ENCODE data around the gene CD300E.
"Not testable (repeated sequence)": the region's sequence is repeated elsewhere in the genome, so short reads cannot be mapped to it uniquely, and the experiment has no call there.

The CD300E gene, protein sequence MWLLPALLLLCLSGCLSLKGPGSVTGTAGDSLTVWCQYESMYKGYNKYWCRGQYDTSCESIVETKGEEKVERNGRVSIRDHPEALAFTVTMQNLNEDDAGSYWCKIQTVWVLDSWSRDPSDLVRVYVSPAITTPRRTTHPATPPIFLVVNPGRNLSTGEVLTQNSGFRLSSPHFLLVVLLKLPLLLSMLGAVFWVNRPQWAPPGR

DNA sequence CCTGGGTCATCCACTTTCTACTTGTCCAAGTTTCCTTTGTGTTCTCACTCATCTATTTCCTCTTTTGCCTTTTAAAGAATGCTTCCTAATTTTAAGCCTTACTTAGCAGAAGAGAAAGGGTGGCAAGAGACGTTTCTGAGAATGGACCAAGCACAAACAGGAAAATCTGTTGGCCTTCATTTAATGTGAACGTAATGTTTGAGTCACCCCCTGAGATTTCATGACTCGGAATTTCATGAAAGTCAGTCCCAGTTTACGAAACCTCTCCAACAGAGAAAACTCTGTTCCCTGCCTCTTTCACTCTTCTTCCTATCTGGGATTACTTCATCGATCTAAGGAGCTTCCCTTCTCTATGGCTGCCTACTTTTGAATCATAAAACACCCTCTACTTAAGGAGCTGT, at the start of gene CD300E:
Gene CD300E, minus strand, starts transcription at position 46 of the 401 bp plus-strand sequence. CDS start 117 bp downstream, outside the sequence.
- DNase-seq: no peak

DNA sequence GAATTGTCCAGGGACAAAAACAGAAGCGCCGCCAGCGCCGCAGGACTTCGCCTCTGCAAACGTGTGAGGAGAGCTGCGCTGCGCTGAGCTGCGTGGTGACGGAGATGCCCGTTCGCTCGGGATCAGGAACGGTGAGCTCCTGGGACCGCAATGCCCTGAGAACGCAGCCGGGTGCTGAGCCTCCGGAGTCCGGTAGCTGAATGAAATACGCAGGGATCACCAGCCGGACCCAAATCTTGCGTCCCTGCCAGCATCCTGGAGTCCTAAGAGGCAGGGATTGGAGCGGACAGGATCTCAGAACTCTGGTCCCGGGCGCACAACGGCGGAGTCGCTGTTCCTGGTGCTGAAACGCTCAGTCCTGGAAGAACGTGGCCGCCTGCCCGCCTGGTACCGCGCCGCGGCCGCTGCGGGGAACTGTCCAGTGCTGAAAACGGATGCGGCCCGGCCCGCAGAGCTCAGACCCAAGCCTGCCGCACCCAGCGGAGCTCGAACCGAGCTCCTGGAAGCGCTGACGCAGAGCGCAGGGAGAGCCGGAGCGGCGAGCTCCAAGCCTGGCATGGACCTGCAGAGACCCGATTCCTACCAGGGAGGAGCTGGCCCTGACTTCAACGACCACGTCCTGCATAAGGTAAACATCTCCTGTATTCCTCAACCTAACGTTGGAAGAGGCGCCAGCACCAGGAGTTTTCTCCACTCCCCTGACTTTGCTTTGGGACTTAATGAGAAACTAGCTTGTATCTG, 47.7 kb upstream of the CD300E start:
- DNase-seq: peak; percentile 69

DNA sequence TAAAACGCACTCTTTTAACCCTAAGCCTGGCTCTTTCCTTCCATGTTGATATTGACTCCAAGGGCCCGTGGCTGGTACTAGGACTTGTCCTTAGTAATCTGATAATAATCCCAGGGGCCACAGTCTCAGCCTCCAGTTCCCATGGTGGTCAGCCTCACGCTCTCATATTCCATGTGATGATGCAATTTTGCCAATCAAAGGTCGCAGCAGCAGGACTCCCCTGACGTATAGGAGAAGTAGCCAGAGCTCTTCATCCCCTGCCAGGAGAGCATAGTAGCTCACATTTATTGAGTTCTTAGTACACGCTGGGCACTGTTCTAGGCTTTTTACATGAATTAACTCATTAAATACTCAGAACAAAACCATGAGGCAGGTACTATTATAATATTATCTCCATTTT, 46.8 kb upstream of the CD300E start:
- no peak for DNase-seq

DNA sequence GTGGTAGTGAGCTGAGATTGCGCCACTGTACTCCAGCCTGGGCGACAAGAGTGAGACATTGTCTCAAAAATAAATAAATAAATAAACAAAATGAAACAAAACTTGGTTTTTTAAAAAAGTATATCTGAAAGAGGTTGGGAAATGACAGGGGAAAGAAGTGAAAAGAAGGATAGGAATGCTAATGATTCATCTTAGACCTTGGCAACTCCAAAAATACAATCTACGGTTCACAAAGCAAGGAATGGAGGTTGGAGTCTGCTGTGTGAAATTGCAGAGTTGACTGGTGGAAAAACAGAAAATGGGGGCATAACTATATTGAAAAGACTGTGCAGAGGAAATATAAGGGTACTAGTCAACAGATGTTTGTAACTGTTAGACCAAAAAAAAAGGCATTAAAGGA, 40.0 kb upstream of the CD300E start:
- DNase-seq: no peak

DNA sequence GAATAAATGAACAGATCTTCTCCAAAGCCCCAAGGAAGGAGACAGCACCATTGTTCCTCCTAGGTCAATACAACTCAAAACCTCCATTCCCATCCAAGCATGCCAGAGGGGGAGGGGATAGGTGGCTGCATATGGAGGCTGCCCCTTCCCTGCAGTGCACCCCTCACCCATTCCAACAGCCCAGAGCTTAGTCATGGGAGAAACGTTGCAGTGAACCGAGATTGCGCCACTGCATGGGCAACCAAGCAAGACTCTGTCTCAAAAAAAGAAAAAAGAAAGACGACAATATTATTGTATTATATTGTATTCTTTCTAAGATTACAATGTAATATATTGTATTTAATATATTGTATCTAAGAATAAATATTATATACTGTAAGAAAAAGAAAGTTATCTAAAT, 36.4 kb upstream of the CD300E start:
- DNase-seq: no peak

DNA sequence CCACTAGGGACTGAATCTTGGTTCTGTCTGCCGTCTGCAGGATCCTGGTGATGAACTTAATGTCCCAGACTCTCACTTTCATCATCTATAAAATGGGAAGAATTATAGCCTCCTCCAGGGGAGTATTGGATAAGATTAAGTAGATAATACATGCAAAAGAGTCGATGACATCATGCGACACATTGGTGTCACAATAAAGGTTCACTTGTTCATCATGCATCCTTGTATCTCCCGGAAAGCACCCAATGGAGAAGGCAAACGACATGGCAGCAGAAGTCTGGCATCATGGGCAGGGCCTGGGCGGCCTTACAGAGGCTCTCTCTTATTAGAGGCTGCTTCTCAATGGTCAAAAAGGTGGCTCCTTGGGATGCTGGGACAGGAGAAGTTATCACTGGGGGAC, 35.1 kb upstream of the CD300E start:
- DNase-seq: no peak

DNA sequence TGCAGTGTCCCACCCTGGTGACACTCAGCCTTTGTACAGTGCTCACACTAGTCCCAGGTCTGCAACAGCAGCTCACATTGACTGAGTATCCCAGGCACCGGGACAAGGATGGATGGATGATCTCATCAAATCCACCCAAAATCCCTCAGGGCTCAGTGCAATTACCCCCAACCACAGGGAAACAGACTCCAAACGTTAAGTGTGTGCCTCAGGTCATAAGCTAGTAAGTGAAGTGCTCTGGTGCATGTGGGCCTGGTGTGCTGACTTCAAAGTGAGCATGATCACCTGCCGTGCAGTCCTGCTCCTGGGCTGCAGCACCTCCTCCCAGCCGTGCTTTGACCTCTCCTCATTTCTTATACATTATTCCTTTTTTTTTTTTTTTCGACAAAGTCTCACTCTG, 31.2 kb upstream of the CD300E start:
- no peak for DNase-seq

DNA sequence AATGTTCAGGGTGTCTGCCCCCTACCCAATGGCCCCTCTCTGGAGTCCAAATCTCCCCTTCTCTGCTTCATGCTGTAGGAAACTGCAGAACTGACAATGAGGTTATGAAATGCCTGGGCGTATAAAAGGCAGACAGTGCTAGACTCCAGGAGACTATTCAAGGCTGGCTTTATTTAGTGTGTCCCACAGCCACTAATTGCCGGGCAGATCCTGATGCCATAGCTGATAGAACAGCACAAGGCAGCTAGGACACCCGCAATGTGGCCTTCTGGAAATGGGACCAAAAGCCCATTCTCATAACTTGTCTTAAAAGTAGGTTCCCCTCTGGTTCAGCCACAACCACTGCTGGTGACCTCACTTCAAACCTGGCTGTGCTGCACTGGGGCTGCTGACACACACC, 28.5 kb upstream of the CD300E start:
- no peak for DNase-seq

DNA sequence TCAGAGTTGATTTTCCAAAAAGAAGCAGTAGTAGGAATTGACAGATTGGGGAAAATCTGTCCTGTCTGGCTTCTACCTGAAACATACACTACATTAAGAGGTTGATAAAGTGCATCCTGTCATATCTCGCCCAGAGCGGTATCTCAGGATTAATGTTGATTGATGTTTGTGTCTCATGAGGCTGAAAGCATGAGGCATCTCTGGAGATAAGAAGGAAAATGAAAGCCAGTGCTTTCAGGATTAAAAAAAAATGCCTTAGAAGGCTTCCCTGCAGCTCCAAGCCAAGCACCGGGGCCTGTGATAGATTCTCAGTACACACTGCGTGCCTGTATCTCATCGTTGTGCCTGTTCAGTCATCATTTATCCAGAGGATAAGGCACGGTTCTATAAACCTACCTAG, 26.4 kb upstream of the CD300E start:
- no peak for DNase-seq

DNA sequence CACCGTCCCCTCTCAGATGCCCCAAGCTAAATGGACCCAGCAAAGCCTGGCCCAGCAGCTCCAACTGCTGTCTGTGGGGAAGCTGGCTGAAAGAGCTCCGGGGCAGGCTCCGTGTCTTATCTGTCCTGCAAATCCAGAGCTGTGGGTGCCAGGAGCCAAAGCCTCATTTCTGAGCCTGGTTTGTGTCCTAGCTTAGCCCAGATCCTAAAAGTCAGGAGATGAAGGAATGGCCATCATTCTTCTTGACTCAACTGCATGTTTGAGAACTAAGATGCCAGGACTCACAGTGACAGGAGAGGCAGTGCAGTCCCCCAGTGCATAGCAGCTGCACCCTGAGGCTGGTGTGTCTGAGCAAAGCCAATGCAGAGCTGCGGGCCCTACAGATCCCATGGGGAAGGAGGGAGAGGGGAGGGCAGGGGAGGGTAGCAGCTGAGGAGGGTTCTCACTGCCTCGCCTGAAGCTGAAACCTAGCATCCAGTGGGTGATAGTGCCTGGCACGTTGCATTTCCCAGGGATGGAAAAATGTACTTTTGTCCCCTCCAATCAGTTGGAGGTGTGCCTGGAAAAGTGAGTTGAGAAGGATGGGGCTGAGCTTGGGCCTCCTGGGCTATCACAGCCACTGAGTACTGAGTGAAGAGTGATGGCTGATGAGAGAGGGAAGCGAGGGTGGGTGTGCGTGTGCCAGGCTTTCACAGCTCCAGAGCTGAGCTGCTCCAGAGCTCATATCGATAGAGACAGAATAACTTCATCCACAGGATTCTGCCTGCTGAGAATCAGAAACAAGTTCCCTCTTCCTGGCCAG, 24.5 kb upstream of the CD300E start:
- no peak for DNase-seq

DNA sequence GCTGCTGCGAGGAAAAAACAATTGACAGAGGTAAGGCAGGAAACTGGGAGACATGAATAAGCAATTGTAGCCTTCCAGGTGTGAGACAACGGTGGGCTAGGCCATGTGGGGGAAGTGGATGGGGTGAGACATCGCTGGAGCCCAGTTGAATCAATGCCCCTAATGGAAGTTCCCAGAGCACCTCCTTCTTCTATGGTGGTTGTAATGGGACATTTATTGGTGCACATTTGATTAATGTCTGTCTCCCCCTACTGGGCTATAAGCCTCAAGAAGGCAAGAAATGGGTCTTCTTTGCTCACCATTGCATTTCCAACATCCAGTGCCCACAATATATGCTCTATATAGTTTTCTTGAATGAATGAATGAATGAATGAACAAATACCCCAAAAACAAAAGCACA, 22.7 kb upstream of the CD300E start:
- no peak for DNase-seq

DNA sequence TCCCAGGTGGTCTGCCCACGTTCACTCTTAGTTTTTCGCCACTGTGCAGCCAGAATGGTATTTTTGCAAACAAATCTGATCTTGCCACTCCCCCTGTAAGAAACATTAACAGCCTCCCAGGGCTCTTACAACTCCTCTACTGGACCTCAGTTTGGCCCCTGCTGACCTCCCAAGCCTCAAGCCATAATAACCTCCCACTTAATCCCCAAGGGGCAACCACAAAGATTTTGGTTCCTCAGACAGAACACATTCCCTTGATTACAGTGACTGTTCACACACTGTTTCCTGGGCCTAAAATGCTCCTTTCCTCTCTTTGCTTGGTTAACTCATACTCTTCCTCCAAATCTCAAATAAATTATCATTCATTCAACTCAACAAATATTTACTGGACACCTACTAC, 21.5 kb upstream of the CD300E start:
- no peak for DNase-seq

DNA sequence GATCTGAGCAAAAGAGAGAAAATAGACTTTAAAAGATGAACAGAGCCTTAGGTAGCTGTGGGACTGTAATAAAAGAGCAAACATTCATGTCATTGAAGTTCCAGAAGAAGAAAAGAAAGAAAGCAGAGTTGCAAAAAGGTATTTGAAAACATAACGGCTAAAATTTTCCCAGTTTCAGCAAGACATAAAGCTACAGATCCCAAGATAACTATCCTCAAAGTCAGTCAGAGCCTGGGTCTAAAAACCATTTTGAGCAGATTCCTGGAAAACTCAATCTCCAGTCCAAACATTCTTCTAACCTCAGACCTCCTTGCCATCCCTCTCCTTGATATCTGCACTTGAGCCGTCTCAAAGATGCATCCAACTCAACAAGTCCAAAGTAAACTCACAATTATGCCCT, 20.9 kb upstream of the CD300E start:
- DNase-seq: no peak

DNA sequence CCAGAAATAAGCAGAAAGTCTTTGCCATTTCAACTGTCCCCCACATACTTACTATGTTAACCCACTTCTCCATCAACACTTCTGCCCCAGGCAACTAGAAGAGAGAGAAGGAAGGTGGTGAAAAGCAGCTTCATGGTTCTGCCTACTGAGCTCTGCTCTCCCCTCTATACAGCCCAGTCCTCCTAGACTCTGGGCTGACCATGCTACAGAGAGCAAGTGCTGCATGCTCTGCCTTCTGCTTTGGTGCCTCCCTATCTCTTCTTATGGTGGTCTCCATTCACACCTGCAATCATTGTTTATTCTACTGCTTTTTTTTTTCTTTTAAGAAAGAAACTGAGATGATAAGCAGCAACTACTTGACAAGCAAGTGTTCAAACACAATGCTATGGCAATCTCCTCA, 20.3 kb upstream of the CD300E start:
- DNase-seq: no peak

DNA sequence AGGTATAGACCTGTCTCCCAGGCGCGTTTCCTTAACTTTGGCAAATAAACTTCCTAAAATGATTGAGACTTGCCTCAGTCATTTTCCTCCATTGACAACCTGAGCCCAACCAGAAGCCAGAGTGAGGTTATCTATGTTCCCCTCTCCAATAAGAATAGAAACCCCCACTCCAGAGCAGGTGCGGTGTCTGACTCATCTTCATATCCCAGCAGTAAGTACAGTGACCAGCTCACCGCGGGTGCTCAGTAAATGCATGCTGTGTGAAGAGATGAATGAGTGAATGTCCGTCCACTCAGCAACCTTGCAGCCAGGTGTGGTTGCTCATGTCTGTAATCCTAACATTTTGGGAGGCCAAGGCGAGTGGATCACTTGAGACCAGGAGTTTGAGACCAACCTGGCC, 19.5 kb upstream of the CD300E start:
- no peak for DNase-seq

DNA sequence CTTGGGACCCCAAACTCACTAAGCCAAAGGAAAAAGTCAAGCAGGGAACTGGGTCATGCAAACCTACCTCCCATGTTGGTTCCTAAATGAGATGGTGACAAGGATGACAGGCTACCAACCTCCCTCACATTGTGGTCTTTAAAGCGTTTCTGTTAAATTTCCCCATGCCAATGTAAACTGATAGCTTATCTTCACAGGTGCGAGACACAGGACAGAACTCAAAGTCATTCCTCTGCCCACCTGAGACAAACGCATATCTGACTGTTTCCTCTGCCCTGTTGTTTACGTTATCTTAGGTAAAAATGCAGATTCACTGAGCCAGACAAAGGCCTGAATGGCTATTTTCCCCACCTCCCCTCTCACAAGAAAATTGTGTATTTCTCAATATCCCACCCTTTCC, 19.0 kb upstream of the CD300E start:
- DNase-seq: no peak

DNA sequence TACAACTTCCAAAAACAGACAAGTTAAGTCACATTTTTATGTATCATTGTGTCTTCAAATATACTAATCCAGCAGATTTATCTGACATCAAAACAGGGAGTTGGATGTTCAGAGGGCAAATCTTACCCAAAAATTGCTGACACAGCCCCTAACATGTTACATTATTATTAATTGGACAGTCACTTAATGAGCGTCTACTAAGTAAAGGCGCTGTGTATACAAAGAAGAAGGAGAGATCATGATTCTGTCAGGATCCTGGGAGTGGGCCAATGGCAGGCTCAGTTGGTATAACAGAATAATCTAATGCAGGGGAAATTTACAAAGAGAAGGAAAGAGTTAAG, 18.4 kb upstream of the CD300E start:
- no peak for DNase-seq

DNA sequence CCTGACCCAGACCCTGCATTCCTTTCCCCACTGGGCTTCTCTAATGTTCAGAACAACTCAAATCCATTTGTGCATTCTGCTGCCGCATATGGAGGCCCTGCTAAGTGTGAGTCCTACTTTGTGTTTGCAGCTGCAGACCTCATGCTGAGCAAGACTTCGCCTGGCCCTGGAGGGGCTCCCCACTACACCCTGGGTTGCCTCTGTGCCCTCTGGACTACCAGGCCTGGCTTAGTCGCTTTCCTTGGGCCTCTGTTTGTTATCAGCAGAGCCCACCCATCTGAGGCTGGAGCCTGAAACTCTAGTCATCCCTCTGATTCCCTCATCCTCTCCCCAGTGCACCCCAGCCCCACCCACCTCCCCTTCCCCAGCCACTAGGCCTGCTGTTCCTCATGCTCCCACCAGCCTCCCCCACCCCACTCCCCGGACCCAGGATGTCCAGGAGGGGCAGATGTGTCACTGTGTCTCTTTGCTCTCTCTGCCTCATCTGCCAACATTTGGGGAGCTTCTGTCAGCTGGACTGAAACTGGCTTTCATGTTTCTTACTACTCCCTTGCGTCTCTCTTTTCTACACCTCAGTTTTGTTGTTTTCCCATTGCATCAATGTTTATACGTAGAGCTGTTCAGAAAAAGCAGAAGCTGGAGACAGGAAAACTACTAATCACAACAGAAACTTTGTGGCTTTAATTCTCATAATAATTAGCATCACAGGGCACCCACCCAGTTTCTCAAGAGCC, 17.9 kb upstream of the CD300E start:
- no peak for DNase-seq

DNA sequence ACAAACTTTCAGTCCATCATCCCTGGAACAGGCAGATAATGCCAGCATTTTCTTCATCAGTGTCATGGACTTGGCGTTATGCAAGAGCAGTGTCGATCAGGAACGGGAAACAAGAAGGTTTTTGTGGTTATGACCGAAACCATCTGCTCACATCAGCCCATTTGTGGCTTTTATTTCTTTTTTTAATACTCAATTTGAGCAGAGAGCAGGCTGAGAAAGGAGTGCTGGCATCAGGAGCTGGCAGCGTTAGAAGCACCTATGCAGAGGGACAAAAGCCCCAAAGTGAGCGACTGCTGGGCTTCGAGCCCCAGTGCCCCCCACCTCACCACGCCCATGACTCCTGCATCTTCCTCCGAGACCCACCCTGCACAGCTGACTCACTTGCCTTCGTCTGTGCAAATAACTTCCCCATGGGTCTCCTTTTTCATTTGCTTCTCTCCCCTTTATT, 16.2 kb upstream of the CD300E start:
- no peak for DNase-seq

DNA sequence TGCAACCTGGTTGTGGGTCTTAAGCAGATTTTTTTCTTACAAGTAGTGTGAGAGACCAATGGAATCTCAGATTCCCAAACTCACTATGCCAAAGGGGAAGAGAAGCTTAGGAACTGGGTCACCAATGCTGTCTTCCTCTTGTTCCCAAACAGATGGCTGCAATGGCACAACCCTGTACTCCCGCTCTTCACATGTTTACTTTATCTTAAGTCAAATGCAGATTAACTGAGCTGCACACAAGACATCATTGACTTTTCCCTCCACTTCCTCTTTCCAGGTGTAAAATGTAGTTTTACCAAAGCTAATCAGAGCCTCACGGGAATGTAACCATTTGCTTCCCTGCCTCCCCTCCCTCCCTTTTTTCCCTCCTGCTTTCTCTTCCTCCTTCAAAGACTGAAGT, 14.4 kb upstream of the CD300E start:
- DNase-seq: no peak

DNA sequence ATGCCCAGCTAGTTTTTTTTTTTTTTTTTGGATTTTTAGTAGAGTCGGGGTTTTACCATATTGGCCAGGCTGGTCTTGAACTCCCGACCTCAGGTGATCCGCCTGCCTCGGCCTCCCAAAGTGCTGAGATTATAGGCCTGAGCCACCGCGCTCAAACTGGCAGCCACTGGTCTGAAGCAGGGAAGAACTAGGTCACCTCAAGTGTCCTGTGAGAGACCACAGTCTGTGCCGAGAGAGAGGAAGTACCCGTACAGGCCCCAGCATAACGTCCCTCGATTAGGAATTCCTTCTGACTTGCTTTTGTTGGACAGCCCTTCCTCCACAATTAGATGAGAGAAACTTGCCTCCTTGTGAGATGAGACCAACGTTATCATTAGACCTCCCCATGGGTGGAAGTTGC, 13.7 kb upstream of the CD300E start:
- DNase-seq: no peak

DNA sequence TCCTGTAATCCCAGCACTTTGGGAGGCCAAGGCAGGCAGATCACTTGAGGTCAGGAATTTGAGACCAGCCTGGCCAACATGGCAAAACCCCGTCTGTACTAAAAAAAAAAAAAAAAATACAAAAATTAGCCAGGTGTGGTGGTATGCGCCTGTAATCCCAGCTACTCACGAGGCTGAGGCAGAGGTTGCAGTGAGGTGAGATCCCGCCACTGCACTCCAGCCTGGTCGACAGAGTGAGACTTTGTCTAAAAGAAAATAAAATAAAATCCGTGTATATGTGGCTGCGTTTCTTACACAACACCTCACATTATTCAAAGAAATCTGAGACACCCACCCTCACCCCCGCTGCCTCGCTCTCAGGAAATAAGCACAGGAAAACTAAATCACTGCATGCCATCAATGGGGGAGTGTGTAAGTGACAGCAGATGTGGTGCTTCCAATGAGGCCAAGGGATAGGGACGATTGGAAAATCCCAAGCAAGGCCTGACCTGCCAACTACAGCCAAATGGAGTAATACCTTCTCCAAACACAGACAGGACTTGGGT, 13.1 kb upstream of the CD300E start:
- not testable (repeated sequence) for DNase-seq

DNA sequence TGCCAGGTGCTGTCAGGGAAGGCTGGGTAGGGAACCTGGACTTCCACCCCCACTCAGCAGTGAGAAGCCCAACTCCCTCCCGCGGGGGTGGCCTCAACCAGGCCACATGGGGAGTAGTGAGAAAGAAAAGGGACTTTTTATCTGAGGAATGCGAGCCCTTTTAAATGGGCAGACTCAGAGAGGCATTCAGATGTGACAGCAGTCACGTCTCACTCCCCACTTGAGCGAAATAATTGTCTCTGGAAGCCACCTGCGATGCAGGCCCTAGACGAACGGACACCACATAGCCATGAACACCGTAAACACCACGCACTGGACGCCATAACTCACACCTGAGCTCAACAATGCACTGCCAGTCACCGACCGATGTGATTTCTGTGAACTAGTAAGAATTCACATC, 11.9 kb upstream of the CD300E start:
- no peak for DNase-seq
